Activated T-cell treated with anti-CD3 and anti-CD28 coated beads, Interleukin-2, amount 50 U/mL, for 72 hours (primary cell): ENCODE measurements around the gene ASMTL. TPM values are rescaled to one million over a fixed set of nuclear protein-coding genes. Genes with fewer than 3 reads are reported as not detected.

ENCODE experiments used
- ATAC-seq, 2 donors: fragments of 150-1000 bp; cut with Tn5 transposase; replicated peaks in 1 of 2; 2 replicates each; pipeline ENCODE4 v1.10.0; 2021; ENCODE audit warnings: moderate library complexity in 2 of 2, mild to moderate bottlenecking in 1 of 2
- DNase-seq, 2 donors: peaks; one replicate each; pipeline ENCODE4 v3.0.0; 2021 to 2022; ENCODE audit warnings: mixed read lengths in 1 of 2
- H3K27ac Mint-ChIP-seq: one replicate; pipeline ENCODE4 v1.8.0; 2022; ENCODE audit warnings: mild to moderate bottlenecking, moderate library complexity, mixed read lengths
- H3K27me3 Mint-ChIP-seq: one replicate; pipeline ENCODE4 v1.8.0; 2022; ENCODE audit warnings: low read depth, mixed read lengths
- H3K36me3 Mint-ChIP-seq, 2 donors: one replicate each; pipeline ENCODE4 v1.8.0; 2022; ENCODE audit warnings: mixed read lengths in 2 of 2, mild to moderate bottlenecking in 1 of 2; ENCODE audit not compliant: insufficient read depth in 2 of 2
- H3K4me1 Mint-ChIP-seq: one replicate; pipeline ENCODE4 v1.8.0; 2022; ENCODE audit warnings: low read depth, mixed read lengths
- H3K4me3 Mint-ChIP-seq, 2 donors: one replicate each; pipeline ENCODE4 v1.8.0; 2022; ENCODE audit warnings: mild to moderate bottlenecking in 2 of 2, mixed read lengths in 2 of 2, moderate library complexity in 2 of 2
- H3K9me3 Mint-ChIP-seq, 2 donors: one replicate each; pipeline ENCODE4 v1.8.0; 2022; ENCODE audit warnings: mixed read lengths in 2 of 2
- total RNA-seq, 2 donors: library from RNA; stranded (reverse); gene quantifications; one replicate each; pipeline ENCODE4 v1.2.3, GENCODE V29; 2022

ASMTL gene
- total RNA-seq, 2 donors from 2014 or later: 70.4 to 101 TPM

- Mint-ChIP-seq H3K27me3 (no peaks in the 10 kb centered on the region), H3K27ac (no peak overlapping the region), H3K4me1 (no peaks in the 10 kb centered on the region), H3K36me3 (peaks cover 16 to 25% of the 10 kb centered on the region in 2 donors), H3K9me3 (peaks cover 4 to 5% of the 10 kb centered on the region in 2 donors), H3K4me3 (no peak overlapping the region)
- ATAC-seq: no peak
- DNase-seq: no peak
These were observed 91.4 kb downstream of the ASMTL start for GRCh38 chrX:1361275-1361674.

DNA sequence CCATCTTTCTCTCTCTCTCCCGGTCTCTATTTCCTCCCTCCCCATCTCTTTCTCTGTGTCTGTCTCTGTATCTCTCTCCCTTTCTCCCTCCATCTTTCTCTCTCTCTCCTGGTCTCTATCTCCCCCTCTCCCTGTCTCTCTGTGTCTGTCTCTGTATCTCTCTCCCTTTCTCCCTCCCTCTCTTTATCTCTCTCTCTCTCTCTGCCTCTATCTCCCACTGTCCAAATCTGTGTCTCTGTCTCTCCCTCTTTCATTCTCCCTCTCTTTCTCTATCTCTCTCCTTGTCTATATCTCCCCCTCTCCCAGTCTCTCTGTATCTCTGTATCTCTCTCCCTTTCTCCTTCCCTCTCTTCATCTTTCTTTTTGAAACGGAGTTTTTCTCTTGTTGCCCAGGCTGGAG is 92.5 kb downstream of the ASMTL start:
- H3K4me3 Mint-ChIP-seq: no peak overlapping the region
- H3K36me3 Mint-ChIP-seq: peaks cover 16 to 25% of the 10 kb centered on the region in 2 donors
- H3K9me3 Mint-ChIP-seq: peaks cover 4 to 5% of the 10 kb centered on the region in 2 donors
- no peaks in the 10 kb centered on the region for H3K27me3 Mint-ChIP-seq
- H3K27ac Mint-ChIP-seq: peak overlapping the region; percentile 9
- ATAC-seq (no peak), DNase-seq (no peak)
- no peaks in the 10 kb centered on the region for H3K4me1 Mint-ChIP-seq

GRCh38 chrX:1359477-1359873 is 93.2 kb downstream of the ASMTL start:
- Mint-ChIP-seq H3K4me3 (no peak overlapping the region), H3K4me1 (no peaks in the 10 kb centered on the region), H3K27ac (peak overlapping the region; percentile 2), H3K36me3 (peaks cover 16 to 22% of the 10 kb centered on the region in 2 donors), H3K9me3 (peaks cover 4 to 5% of the 10 kb centered on the region in 2 donors), H3K27me3 (no peaks in the 10 kb centered on the region)
- DNase-seq (no peak), ATAC-seq (no peak)

DNA sequence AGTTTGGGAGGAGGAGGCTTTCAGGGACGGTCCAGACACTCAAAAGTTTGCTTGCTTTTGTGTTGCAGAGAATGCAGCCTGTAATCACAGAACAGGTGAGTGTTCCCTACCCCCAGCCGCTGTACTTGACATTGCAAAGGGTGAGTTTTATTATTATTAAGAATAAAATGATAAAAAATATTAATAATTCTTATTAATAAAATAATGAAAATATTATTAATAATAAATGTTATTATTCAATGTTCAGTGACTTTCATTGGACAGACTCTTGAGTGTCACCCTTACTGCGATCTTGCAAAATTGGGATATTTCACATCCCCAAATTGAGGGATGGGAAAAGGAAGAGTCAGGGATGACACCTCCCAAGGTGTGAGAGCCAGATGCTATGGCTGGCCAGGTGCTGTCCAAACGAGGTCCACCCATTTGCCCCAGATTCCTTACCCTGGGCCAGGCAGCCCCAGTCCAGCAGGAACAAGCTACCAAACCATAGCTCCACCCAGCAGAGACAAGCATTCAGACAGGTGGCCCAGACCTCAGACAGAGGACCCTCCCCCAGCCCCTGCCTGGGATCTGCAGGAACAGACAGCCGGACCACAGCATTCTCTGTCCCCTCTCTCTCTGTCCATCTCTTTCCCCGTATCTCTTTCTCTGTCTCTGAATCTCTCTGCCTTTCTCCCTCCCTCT is 93.8 kb downstream of the ASMTL start:
- Mint-ChIP-seq H3K27me3 (no peaks in the 10 kb centered on the region), H3K4me1 (no peaks in the 10 kb centered on the region), H3K27ac (no peak overlapping the region), H3K36me3 (peaks cover 16 to 22% of the 10 kb centered on the region in 2 donors), H3K9me3 (peaks cover 4 to 5% of the 10 kb centered on the region in 2 donors), H3K4me3 (no peak overlapping the region)
- DNase-seq (no peak), ATAC-seq (no peak)

- Mint-ChIP-seq H3K4me1 (no peaks in the 10 kb centered on the region), H3K4me3 (no peak overlapping the region), H3K9me3 (peaks cover 4 to 5% of the 10 kb centered on the region in 2 donors), H3K27me3 (no peaks in the 10 kb centered on the region), H3K27ac (no peak overlapping the region), H3K36me3 (peaks cover 16 to 22% of the 10 kb centered on the region in 2 donors)
- ATAC-seq: no peak
- no peak for DNase-seq
These were observed 94.7 kb downstream of the ASMTL start for GRCh38 chrX:1357993-1358392.

- Mint-ChIP-seq H3K4me1 (no peaks in the 10 kb centered on the region), H3K4me3 (no peak overlapping the region), H3K9me3 (peaks cover 4 to 5% of the 10 kb centered on the region in 2 donors), H3K36me3 (peaks cover 11 to 17% of the 10 kb centered on the region in 2 donors), H3K27me3 (no peaks in the 10 kb centered on the region), H3K27ac (no peak overlapping the region)
- DNase-seq (no peak), ATAC-seq (peak; percentile 21 to 39)
These were observed 97.3 kb downstream of the ASMTL start for GRCh38 chrX:1355131-1356046.

GRCh38 chrX:1354036-1355019 is 98.4 kb downstream of the ASMTL start:
- no peak for ATAC-seq
- no peak for DNase-seq
- Mint-ChIP-seq H3K9me3 (peaks cover 1% of the 10 kb centered on the region in 2 donors), H3K4me1 (no peaks in the 10 kb centered on the region), H3K27ac (no peak overlapping the region), H3K36me3 (peaks cover 6 to 12% of the 10 kb centered on the region in 2 donors), H3K4me3 (no peak overlapping the region), H3K27me3 (no peaks in the 10 kb centered on the region)

Other genes with a start within 250 kb of the ASMTL start
- gene CRLF2, start 240.3 kb downstream of the ASMTL start, total RNA-seq: 1 to 10 TPM in 1 of 2 donors, under 1 TPM in 1; 0.22 to 1.4 TPM
- under 1 TPM; 0.41 to 0.69 TPM for gene CSF2RA, start 184.1 kb downstream of the ASMTL start, total RNA-seq
- gene IL3RA, start 116.1 kb downstream of the ASMTL start, total RNA-seq: 1 to 10 TPM; 1.5 to 7.5 TPM
- 100 to 1,000 TPM; 402 to 411 TPM for gene SLC25A6, start 60.8 kb downstream of the ASMTL start, total RNA-seq
- gene P2RY8, start 84.3 kb upstream of the ASMTL start, total RNA-seq: 10 to 100 TPM; 40.1 to 45.7 TPM
- gene AKAP17A, start 138.7 kb upstream of the ASMTL start, total RNA-seq: 10 to 100 TPM; 71.6 to 73.9 TPM
- under 1 TPM; 0.21 to 0.70 TPM for gene ASMT, start 162.2 kb upstream of the ASMTL start, total RNA-seq